H1 (cell line): ENCODE data around the gene SPAG16. TPM values are rescaled to one million over a fixed set of nuclear protein-coding genes. Genes with fewer than 3 reads are reported as not detected.

Experiments used
- CTCF ChIA-PET: fragments of 300-600 bp; sonication (Branson Sonifier 250); formaldehyde crosslinking; loops from one replicate; lab custom pipeline; 2021; ENCODE audit not compliant: partially characterized antibody; lab: Charles Lee
- POLR2A ChIA-PET: fragments of 300-600 bp; sonication (Branson Sonifier 250); formaldehyde crosslinking; loops from one replicate; lab custom pipeline; 2021; ENCODE audit warnings: inconsistent platforms; ENCODE audit not compliant: partially characterized antibody; lab: Charles Lee
- DNase-seq, 2 experiments: peaks; one replicate each; pipeline versions ENCODE4 v3.0.0 to v3.0.0-alpha.2; 2010 to 2022; ENCODE audit warnings: low spot score in 2 of 2, low read depth in 1 of 2, mixed read lengths in 1 of 2
- FAIRE-seq: peaks from 2 replicates; lab custom pipeline; 2011; peaks lifted over from hg19 to GRCh38; lab: Jason Lieb, UNC
- H2AFZ ChIP-seq: 2 replicates; pipeline ENCODE4 v1.8.1; 2012; ENCODE audit warnings: low read length, inconsistent platforms
- H2AK5ac ChIP-seq: 2 replicates; pipeline ENCODE4 v1.6.1; 2013; ENCODE audit warnings: low read depth, low read length
- H2BK120ac ChIP-seq: replicated peaks from 2 replicates; pipeline ENCODE3; 2013; ENCODE audit warnings: low read depth, low read length, inconsistent platforms
- H2BK12ac ChIP-seq: 2 replicates; pipeline ENCODE4 v1.6.1; 2013; ENCODE audit warnings: low read depth, low read length
- H2BK15ac ChIP-seq: 2 replicates; pipeline ENCODE4 v1.6.1; 2013; ENCODE audit warnings: low read length
- H2BK20ac ChIP-seq: 2 replicates; pipeline ENCODE4 v1.6.1; 2013; ENCODE audit warnings: low read length
- H2BK5ac ChIP-seq: 2 replicates; pipeline ENCODE4 v1.6.1; 2013; ENCODE audit warnings: low read depth, low read length
- H3K14ac ChIP-seq: 2 replicates; pipeline ENCODE4 v1.6.1; 2013; ENCODE audit warnings: inconsistent platforms; ENCODE audit not compliant: insufficient read length
- H3K18ac ChIP-seq: 2 replicates; pipeline ENCODE4 v1.6.1; 2013; ENCODE audit warnings: low read length; ENCODE audit errors: extremely low read depth
- H3K23ac ChIP-seq: 2 replicates; pipeline ENCODE4 v1.6.1; 2013; ENCODE audit warnings: inconsistent platforms; ENCODE audit not compliant: insufficient read length
- H3K23me2 ChIP-seq: 2 replicates; pipeline ENCODE4 v1.6.1; 2013; ENCODE audit warnings: low read depth, low read length
- H3K27ac ChIP-seq: 2 replicates; pipeline ENCODE4 v1.6.1; 2011; ENCODE audit warnings: low read depth, low read length, inconsistent platforms
- H3K27me3 ChIP-seq, 4 experiments: replicated peaks in 1 of 4; 1 replicate in 1 of 4; 2 replicates in 3 of 4; pipeline versions ENCODE4 v1.6.1 to v1.8.1; 2011 to 2013; ENCODE audit warnings: low read length in 3 of 4, mild to moderate bottlenecking in 3 of 4, inconsistent platforms in 2 of 4, mixed read lengths in 2 of 4, moderate library complexity in 1 of 4; ENCODE audit not compliant: control insufficient read depth in 3 of 4, insufficient read depth in 3 of 4; ENCODE audit errors: extremely low read depth in 1 of 4
- H3K36me3 ChIP-seq, 4 experiments: 2 replicates each; pipeline versions ENCODE4 v1.6.1 to v1.8.1; 2011 to 2013; ENCODE audit warnings: mild to moderate bottlenecking in 4 of 4, low read length in 3 of 4, moderate library complexity in 2 of 4, control low read depth in 1 of 4, inconsistent platforms in 1 of 4; ENCODE audit not compliant: insufficient read depth in 4 of 4, control insufficient read depth in 2 of 4
- H3K4ac ChIP-seq: replicated peaks from 2 replicates; pipeline ENCODE3; 2013; ENCODE audit warnings: low read length, low read depth, mixed read lengths, inconsistent platforms; ENCODE audit not compliant: insufficient read length
- H3K4me1 ChIP-seq, 4 experiments: replicated peaks in 1 of 4; 1 replicate in 1 of 4; 2 replicates in 3 of 4; pipeline versions ENCODE4 v1.6.1 to v1.8.1; 2011 to 2013; ENCODE audit warnings: low read length in 3 of 4, inconsistent platforms in 2 of 4, mixed read lengths in 1 of 4; ENCODE audit not compliant: insufficient read depth in 4 of 4, control insufficient read depth in 3 of 4
- H3K4me2 ChIP-seq, 2 experiments: 2 replicates each; pipeline versions ENCODE4 v1.6.1 to v1.8.1; 2011 to 2013; ENCODE audit warnings: low read depth in 2 of 2, low read length in 2 of 2, control low read depth in 1 of 2, inconsistent platforms in 1 of 2, mild to moderate bottlenecking in 1 of 2; ENCODE audit not compliant: insufficient read depth in 1 of 2
- H3K4me3 ChIP-seq, 4 experiments: fragments of 200-600, 300-600 bp in 1 of 4; sonication (generic), shearing (Covaris generic), sonication (Bioruptor Twin) in 1 of 4; 2 replicates each; pipeline versions ENCODE4 v1.5.1 to v1.8.1; 2011 to 2016; ENCODE audit warnings: low read length in 4 of 4, low read depth in 3 of 4, control low read depth in 2 of 4, inconsistent platforms in 2 of 4, mild to moderate bottlenecking in 2 of 4, mixed read lengths in 1 of 4, moderate library complexity in 1 of 4; ENCODE audit not compliant: insufficient read depth in 2 of 4; ENCODE audit errors: extremely low read depth in 1 of 4
- H3K56ac ChIP-seq: replicated peaks from 2 replicates; pipeline ENCODE3; 2013; ENCODE audit warnings: low read depth, mild to moderate bottlenecking, mixed read lengths, low read length, inconsistent platforms; ENCODE audit not compliant: insufficient read length
- H3K79me1 ChIP-seq: 2 replicates; pipeline ENCODE4 v1.6.1; 2013; ENCODE audit warnings: low read depth, low read length, control low read depth
- H3K79me2 ChIP-seq, 2 experiments: 2 replicates each; pipeline versions ENCODE4 v1.6.1 to v1.8.1; 2012 to 2013; ENCODE audit warnings: low read length in 2 of 2, mild to moderate bottlenecking in 2 of 2, inconsistent platforms in 1 of 2; ENCODE audit not compliant: insufficient read depth in 2 of 2, control insufficient read depth in 1 of 2
- H3K9ac ChIP-seq, 4 experiments: replicated peaks in 1 of 4; 1 replicate in 1 of 4; 2 replicates in 3 of 4; pipeline versions ENCODE4 v1.6.1 to v1.8.1; 2011 to 2013; ENCODE audit warnings: low read depth in 3 of 4, low read length in 3 of 4, control low read depth in 2 of 4, mild to moderate bottlenecking in 2 of 4, moderate library complexity in 2 of 4, inconsistent platforms in 1 of 4; ENCODE audit errors: extremely low read depth in 1 of 4
- H3K9me3 ChIP-seq, 2 experiments: 2 replicates each; pipeline versions ENCODE4 v1.6.1 to v1.8.1; 2012 to 2013; ENCODE audit warnings: mild to moderate bottlenecking in 2 of 2, moderate library complexity in 2 of 2, control low read depth in 1 of 2, inconsistent platforms in 1 of 2, low read depth in 1 of 2, low read length in 1 of 2, mixed read lengths in 1 of 2; ENCODE audit not compliant: insufficient read depth in 2 of 2
- H4K20me1 ChIP-seq, 2 experiments: replicated peaks in 1 of 2; 2 replicates each; pipeline versions ENCODE3 to v1.8.1; 2011 to 2013; ENCODE audit warnings: inconsistent platforms in 2 of 2, low read length in 2 of 2, mild to moderate bottlenecking in 1 of 2; ENCODE audit not compliant: insufficient read depth in 2 of 2, control insufficient read depth in 1 of 2
- H4K5ac ChIP-seq: 2 replicates; pipeline ENCODE4 v1.6.1; 2013; ENCODE audit warnings: low read length, low read depth, mixed read lengths, inconsistent platforms; ENCODE audit not compliant: insufficient read length
- H4K8ac ChIP-seq: 2 replicates; pipeline ENCODE4 v1.8.0; 2013; ENCODE audit warnings: mild to moderate bottlenecking, moderate library complexity, low read length, inconsistent platforms; ENCODE audit not compliant: insufficient read depth; ENCODE audit errors: extremely low read depth
- H4K91ac ChIP-seq: replicated peaks from 2 replicates; pipeline ENCODE3; 2013; ENCODE audit warnings: low read length, mixed read lengths, inconsistent platforms; ENCODE audit not compliant: insufficient read length
- ATF3 ChIP-seq: IDR thresholded peaks from 2 replicates; pipeline ENCODE4 v1.6.1; 2011; ENCODE audit warnings: low read depth, mild to moderate bottlenecking, low read length; ENCODE audit not compliant: insufficient read depth
- CBX5 ChIP-seq: fragments of 300-800, 300-1000 bp; sonication (generic); IDR thresholded peaks from 2 replicates; pipeline ENCODE4 v1.7.1; 2016; ENCODE audit warnings: antibody characterized with exemption, low read length, low read depth
- CHD2 ChIP-seq: IDR thresholded peaks from 2 replicates; pipeline ENCODE4 v1.6.1; 2012; ENCODE audit warnings: low read length, improper control_type of control experiment
- CTCF ChIP-seq, 3 experiments: IDR thresholded peaks; 1 replicate in 2 of 3; 2 replicates in 1 of 3; pipeline versions ENCODE4 v1.5.1 to v1.6.1; 2011; ENCODE audit warnings: low read length in 3 of 3, mild to moderate bottlenecking in 3 of 3, inconsistent platforms in 2 of 3, low read depth in 1 of 3, moderate library complexity in 1 of 3; ENCODE audit not compliant: insufficient read depth in 1 of 3; ENCODE audit errors: control extremely low read depth in 1 of 3
- EZH2 ChIP-seq: fragments of 200-600 bp; sonication (generic); IDR thresholded peaks from 2 replicates; pipeline ENCODE4 v1.7.1; 2012; ENCODE audit warnings: low read depth, mild to moderate bottlenecking, moderate library complexity, low read length, inconsistent platforms; ENCODE audit not compliant: severe bottlenecking
- KDM1A ChIP-seq: fragments of 200-600, 300-600 bp; sonication (generic); IDR thresholded peaks from 2 replicates; pipeline ENCODE4 v1.7.1; 2016; ENCODE audit warnings: mild to moderate bottlenecking, low read length, borderline replicate concordance
- RAD21 ChIP-seq, 2 experiments: IDR thresholded peaks in 1 of 2; conservative IDR thresholded peaks in 1 of 2; 2 replicates each; pipeline ENCODE4 v1.6.1; 2011; ENCODE audit warnings: low read depth in 2 of 2, low read length in 2 of 2, improper control_type of control experiment in 1 of 2, inconsistent platforms in 1 of 2, mild to moderate bottlenecking in 1 of 2, moderate library complexity in 1 of 2
- SIX5 ChIP-seq: IDR thresholded peaks from 2 replicates; pipeline ENCODE4 v1.6.1; 2011; ENCODE audit warnings: mild to moderate bottlenecking, low read depth, low read length
- SP1 ChIP-seq: IDR thresholded peaks from 2 replicates; pipeline ENCODE4 v1.6.1; 2011; ENCODE audit warnings: low read depth, low read length
- ZNF274 ChIP-seq: IDR thresholded peaks from 2 replicates; pipeline ENCODE4 v1.7.0; 2012; ENCODE audit warnings: low read length, borderline replicate concordance; ENCODE audit errors: extremely low read depth
- WGBS, 2 experiments: shearing (Covaris generic) in 1 of 2; methylation state at CpG; one replicate each; pipeline versions ENCODE4 v1.1.6 to v1.1.7; 2013 to 2015; ENCODE audit warnings: low lambda C conversion rate in 2 of 2, mixed read lengths in 2 of 2, inconsistent platforms in 1 of 2, low coverage in 1 of 2, missing lambda C conversion rate in 1 of 2; ENCODE audit not compliant: insufficient replicate concordance in 2 of 2, insufficient coverage in 1 of 2, insufficient read length in 1 of 2; ENCODE audit errors: extremely low coverage in 1 of 2, missing lambda C conversion rate in 1 of 2; 5-methylcytosine and 5-hydroxymethylcytosine counted together
- polyA plus RNA-seq, 7 experiments: library from polyadenylated mRNA; depleted of rRNA in 3 of 7; stranded (reverse) in 5 of 7; unstranded in 2 of 7; fragments of >200 nt in 5 of 7; fragments of 200-250 nt in 2 of 7; gene quantifications; 1 replicate in 5 of 7; 2 replicates in 1 of 7; 4 replicates in 1 of 7; pipeline versions ENCODE4 v1.2.1 to v1.2.3, GENCODE V29; 2011 to 2013; ENCODE audit warnings: missing spikeins in 2 of 7, mixed read lengths in 2 of 7
- total RNA-seq: library from RNA; stranded (reverse); fragmentation: NEBNext Ultra II Directional; extraction: Animal tissue kit (Norgen Biotek cat#: 25700); gene quantifications from 2 replicates; pipeline ENCODE4 v1.2.1, GENCODE V29; 2021

Gene SPAG16
- total and polyA plus RNA-seq, 2 of the 8 experiments (the other 6 are each of a cell fraction or from before 2014, with no cell fraction given) = 6.0 to 14.9 TPM

- H2AFZ ChIP-seq = no peak overlapping the region
- no peak overlapping the region for H3K14ac ChIP-seq
- no peak for FAIRE-seq
- no peaks in the 10 kb centered on the region for H4K20me1 ChIP-seq
- no peaks in the 10 kb centered on the region for H3K36me3 ChIP-seq
- ChIA-PET CTCF (interaction anchor here (1.0 kb wide), 1 partner anchor 15 kb away, joined by 3 read pairs; no protein-coding TSS in a partner anchor), POLR2A (no interaction called here)
- H2BK5ac ChIP-seq = no peak overlapping the region
- H2BK20ac ChIP-seq = no peak overlapping the region
- TF ChIP-seq SIX5 (no peak), ATF3 (no peak), RAD21 (IDR thresholded peaks at IDR 0.05 in 1 of 2, conservative IDR thresholded peaks at IDR 0.05 in 1 of 2; ENCODE audit: low read depth in 2 of 2, low read length in 2 of 2) (no peak), CHD2 (no peak), ZNF274 (no peak), EZH2 (no peak), CBX5 (no peak), SP1 (no peak), CTCF (IDR thresholded peaks at IDR 0.05; ENCODE audit: control extremely low read depth in 1 of 3, insufficient read depth in 1 of 3, low read depth in 1 of 3, low read length in 3 of 3) (no peak), KDM1A (no peak)
- no peak overlapping the region for H3K27ac ChIP-seq
- no peaks in the 10 kb centered on the region for H3K27me3 ChIP-seq
- no peak overlapping the region for H2AK5ac ChIP-seq
- H2BK15ac ChIP-seq = no peak overlapping the region
- no peak overlapping the region for H4K8ac ChIP-seq
- H3K9me3 ChIP-seq = no peaks in the 10 kb centered on the region
- 82% methylated on average over 1 of the region's 1 CpG; no CpG with 5 or more reads in 1 of the 2 experiments for WGBS, 2 experiments
- DNase-seq = no peak
- no peak overlapping the region for H2BK120ac ChIP-seq
- H3K18ac ChIP-seq = no peak overlapping the region
- no peaks in the 10 kb centered on the region for H3K4me1 ChIP-seq
- H2BK12ac ChIP-seq = no peak overlapping the region
- no peaks in the 10 kb centered on the region for H3K79me2 ChIP-seq
- H3K23ac ChIP-seq = no peak overlapping the region
- no peak overlapping the region for H4K91ac ChIP-seq
- no peak overlapping the region for H3K9ac ChIP-seq
- H4K5ac ChIP-seq = no peak overlapping the region
- no peaks in the 10 kb centered on the region for H3K79me1 ChIP-seq
- H3K56ac ChIP-seq = no peak overlapping the region
- H3K4me3 ChIP-seq = no peak overlapping the region
- H3K4me2 ChIP-seq = no peak overlapping the region
- H3K4ac ChIP-seq = no peak overlapping the region
- no peaks in the 10 kb centered on the region for H3K23me2 ChIP-seq
These were observed 1041.1 kb downstream of the SPAG16 start for GRCh38 chr2:214325404-214325803.
